GM12873 (cell line): Measurements from ENCODE around the gene PLRG1.

ENCODE experiments used
- TF ChIP-seq, protein P1 (sequence below): IDR thresholded peaks from 2 replicates; pipeline ENCODE4 v1.5.1; 2012; ENCODE audit warnings: low read depth, mild to moderate bottlenecking, moderate library complexity, low read length, control low read depth; ENCODE audit not compliant: insufficient read depth; ENCODE audit errors: missing control alignments

The PLRG1 gene

GRCh38 chr4:154569028-154569427 lies 18.8 kb upstream of the PLRG1 start:
- TF ChIP-seq, protein P1, sequence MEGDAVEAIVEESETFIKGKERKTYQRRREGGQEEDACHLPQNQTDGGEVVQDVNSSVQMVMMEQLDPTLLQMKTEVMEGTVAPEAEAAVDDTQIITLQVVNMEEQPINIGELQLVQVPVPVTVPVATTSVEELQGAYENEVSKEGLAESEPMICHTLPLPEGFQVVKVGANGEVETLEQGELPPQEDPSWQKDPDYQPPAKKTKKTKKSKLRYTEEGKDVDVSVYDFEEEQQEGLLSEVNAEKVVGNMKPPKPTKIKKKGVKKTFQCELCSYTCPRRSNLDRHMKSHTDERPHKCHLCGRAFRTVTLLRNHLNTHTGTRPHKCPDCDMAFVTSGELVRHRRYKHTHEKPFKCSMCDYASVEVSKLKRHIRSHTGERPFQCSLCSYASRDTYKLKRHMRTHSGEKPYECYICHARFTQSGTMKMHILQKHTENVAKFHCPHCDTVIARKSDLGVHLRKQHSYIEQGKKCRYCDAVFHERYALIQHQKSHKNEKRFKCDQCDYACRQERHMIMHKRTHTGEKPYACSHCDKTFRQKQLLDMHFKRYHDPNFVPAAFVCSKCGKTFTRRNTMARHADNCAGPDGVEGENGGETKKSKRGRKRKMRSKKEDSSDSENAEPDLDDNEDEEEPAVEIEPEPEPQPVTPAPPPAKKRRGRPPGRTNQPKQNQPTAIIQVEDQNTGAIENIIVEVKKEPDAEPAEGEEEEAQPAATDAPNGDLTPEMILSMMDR: no peak

- TF ChIP-seq, protein P1: no peak
Observed at GRCh38 chr4:154566639-154567204, 16.5 kb upstream of the PLRG1 start.

DNA sequence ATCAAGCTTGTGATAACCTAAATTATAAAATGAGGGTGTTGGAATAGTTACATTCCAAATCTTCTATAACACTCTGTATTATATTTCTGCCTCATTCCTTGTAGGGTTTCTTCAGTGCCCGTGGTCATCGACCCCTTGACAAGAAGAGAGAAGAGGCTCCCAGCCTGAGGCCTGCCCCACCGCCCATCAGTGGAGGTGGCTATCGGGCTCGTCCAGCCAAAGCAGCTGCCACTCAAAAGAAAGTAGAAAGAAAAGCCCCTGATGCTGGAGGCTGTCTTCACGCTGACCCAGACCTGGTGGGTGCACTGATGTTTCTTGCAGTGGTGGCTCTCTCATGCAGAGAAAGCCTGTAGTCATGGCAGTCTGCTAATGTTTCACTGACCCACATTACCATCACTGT lies 15.5 kb upstream of the PLRG1 start:
- TF ChIP-seq, protein P1: no peak

DNA sequence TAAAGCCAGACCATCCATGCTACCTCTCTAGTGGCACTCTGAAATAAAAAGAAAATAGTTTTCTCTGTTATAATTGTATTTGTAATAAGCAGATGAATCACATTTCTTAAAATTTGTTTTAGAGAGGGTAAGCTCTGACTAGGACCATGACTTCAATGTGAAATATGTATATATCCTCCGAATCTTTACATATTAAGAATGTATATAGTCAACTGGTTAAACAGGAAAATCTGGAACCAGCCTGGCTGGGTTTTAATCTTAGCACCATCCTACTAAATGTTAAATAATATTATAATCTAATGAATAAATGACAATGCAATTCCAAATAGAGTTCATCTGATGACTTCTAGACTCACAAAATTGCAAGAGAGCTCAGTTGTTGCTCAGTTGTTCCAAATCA lies 14.1 kb upstream of the PLRG1 start:
- TF ChIP-seq, protein P1: no peak

DNA sequence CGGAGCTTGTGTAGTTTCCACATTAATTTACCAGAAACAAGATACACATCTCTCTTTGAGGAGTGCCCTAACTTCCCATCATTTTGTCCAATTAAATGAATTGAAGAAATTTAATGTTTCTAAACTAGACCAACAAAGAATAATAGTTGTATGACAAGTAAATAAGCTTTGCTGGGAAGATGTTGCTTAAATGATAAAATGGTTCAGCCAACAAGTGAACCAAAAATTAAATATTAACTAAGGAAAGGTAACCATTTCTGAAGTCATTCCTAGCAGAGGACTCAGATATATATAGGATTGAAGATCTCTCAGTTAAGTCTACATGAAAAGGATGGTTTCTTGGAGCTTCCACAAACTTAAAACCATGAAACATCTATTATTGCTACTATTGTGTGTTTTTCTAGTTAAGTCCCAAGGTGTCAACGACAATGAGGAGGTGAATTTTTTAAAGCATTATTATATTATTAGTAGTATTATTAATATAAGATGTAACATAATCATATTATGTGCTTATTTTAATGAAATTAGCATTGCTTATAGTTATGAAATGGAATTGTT lies 12.6 kb upstream of the PLRG1 start, which contains the start of gene FGB:
Gene FGB (plus strand): TSS at position 315 of the 558 bp plus-strand sequence. CDS start 8 bp downstream, at position 323.
- TF ChIP-seq, protein P1: no peak

DNA sequence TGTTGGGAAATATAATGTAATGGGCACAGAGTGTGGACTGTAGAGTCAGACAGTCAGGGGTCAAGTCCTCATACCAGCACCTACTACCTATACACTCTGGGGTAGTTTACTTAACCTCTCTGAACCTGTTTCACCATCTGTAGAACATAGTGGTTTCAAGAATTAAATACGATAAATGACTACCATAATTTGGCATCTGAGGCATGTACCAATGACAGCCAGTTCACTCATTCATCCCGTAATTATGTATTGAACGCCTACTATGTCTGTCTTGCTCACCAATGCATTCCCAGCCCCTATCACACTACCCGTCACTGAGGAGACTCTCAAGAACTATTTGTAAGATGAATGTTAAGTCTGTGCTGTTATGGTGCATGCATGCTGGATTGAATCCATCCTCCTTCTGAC lies 10.6 kb upstream of the PLRG1 start:
- TF ChIP-seq, protein P1: no peak

- TF ChIP-seq, protein P1: no peak
Observed at GRCh38 chr4:154560419-154560801, 10.2 kb upstream of the PLRG1 start.
